NOMO-1 (cell line): ENCODE data around the gene PDZD7.
"Not testable (repeated sequence)": the region's sequence is repeated elsewhere in the genome, so short reads cannot be mapped to it uniquely, and the experiment has no call there.

Experiments
- DNase-seq, 2 experiments: peaks; one replicate each; lab custom pipeline; 2025; ENCODE audit not compliant: unreplicated experiment in 2 of 2; lab: John Stamatoyannopoulos, UW

The PDZD7 gene

GRCh38 chr10:101041252-101041761, 10.4 kb upstream of the PDZD7 start:
- peak; percentile 46 to 67 for DNase-seq

GRCh38 chr10:101040851-101041250, 9.9 kb upstream of the PDZD7 start:
- DNase-seq, result no peak

GRCh38 chr10:101040061-101040460, 9.1 kb upstream of the PDZD7 start:
- DNase-seq, result no peak

GRCh38 chr10:101038484-101038883, 7.6 kb upstream of the PDZD7 start:
- DNase-seq, result no peak

- no peak for DNase-seq
These were observed 5.8 kb upstream of the PDZD7 start for GRCh38 chr10:101036726-101037125.

GRCh38 chr10:101035916-101036702, 5.2 kb upstream of the PDZD7 start:
- DNase-seq, result no peak

GRCh38 chr10:101035314-101035713, 4.4 kb upstream of the PDZD7 start:
- no peak for DNase-seq

GRCh38 chr10:101034404-101034803, 3.5 kb upstream of the PDZD7 start:
- DNase-seq, result not testable (repeated sequence)

- DNase-seq, result no peak
These were observed 2.3 kb upstream of the PDZD7 start for GRCh38 chr10:101033276-101033675.

GRCh38 chr10:101032637-101033224, 1.8 kb upstream of the PDZD7 start:
- DNase-seq, result peak; percentile 40 to 54

- DNase-seq, result peak; percentile 42 to 46
These were observed 1.1 kb upstream of the PDZD7 start for GRCh38 chr10:101031796-101032636.

GRCh38 chr10:101030496-101031127, 317 bp downstream of the PDZD7 start:
- no peak for DNase-seq

- no peak for DNase-seq
These were observed 1.2 kb downstream of the PDZD7 start for GRCh38 chr10:101029520-101030295.

- peak in 1 of 2 experiments; percentile 24 for DNase-seq
These were observed 2.2 kb downstream of the PDZD7 start for GRCh38 chr10:101028446-101029337.

- no peak for DNase-seq
These were observed 3.7 kb downstream of the PDZD7 start for GRCh38 chr10:101027106-101027720.

GRCh38 chr10:101022967-101023705, 7.8 kb downstream of the PDZD7 start:
- no peak for DNase-seq

- no peak for DNase-seq
These were observed 9.2 kb downstream of the PDZD7 start for GRCh38 chr10:101021692-101022251.

GRCh38 chr10:101021239-101021638, 9.7 kb downstream of the PDZD7 start:
- DNase-seq, result no peak
